GM12891 (cell line): ENCODE measurements around the gene PPM1M.

Experiments
- DNase-seq: peaks from one replicate; pipeline ENCODE4 v3.0.0; 2011; ENCODE audit warnings: low spot score; ENCODE audit not compliant: insufficient read length
- FAIRE-seq: peaks from 2 replicates; lab custom pipeline; 2011; peaks lifted over from hg19 to GRCh38; lab: Jason Lieb, UNC
- PAX5 ChIP-seq: IDR thresholded peaks from 2 replicates; pipeline ENCODE4 v1.6.1; 2011; ENCODE audit warnings: low read length, moderate library complexity, mild to moderate bottlenecking; ENCODE audit not compliant: insufficient read depth, severe bottlenecking
- POLR2A ChIP-seq: IDR thresholded peaks from 2 replicates; pipeline ENCODE4 v1.6.1; 2011; ENCODE audit warnings: low read depth, low read length, control low read depth
- POLR2AphosphoS5 ChIP-seq: IDR thresholded peaks from 2 replicates; pipeline ENCODE4 v1.6.1; 2011; ENCODE audit warnings: low read depth, low read length, control low read depth
- POU2F2 ChIP-seq: IDR thresholded peaks from 2 replicates; pipeline ENCODE4 v1.6.1; 2011; ENCODE audit warnings: low read depth, mild to moderate bottlenecking, control low read depth, low read length, moderate library complexity
- SPI1 ChIP-seq: IDR thresholded peaks from 2 replicates; pipeline ENCODE4 v1.6.1; 2011; ENCODE audit warnings: low read depth, low read length, control low read depth
- TAF1 ChIP-seq: IDR thresholded peaks from 2 replicates; pipeline ENCODE4 v1.6.1; 2011; ENCODE audit warnings: low read depth, low read length, control low read depth

PPM1M gene

DNA sequence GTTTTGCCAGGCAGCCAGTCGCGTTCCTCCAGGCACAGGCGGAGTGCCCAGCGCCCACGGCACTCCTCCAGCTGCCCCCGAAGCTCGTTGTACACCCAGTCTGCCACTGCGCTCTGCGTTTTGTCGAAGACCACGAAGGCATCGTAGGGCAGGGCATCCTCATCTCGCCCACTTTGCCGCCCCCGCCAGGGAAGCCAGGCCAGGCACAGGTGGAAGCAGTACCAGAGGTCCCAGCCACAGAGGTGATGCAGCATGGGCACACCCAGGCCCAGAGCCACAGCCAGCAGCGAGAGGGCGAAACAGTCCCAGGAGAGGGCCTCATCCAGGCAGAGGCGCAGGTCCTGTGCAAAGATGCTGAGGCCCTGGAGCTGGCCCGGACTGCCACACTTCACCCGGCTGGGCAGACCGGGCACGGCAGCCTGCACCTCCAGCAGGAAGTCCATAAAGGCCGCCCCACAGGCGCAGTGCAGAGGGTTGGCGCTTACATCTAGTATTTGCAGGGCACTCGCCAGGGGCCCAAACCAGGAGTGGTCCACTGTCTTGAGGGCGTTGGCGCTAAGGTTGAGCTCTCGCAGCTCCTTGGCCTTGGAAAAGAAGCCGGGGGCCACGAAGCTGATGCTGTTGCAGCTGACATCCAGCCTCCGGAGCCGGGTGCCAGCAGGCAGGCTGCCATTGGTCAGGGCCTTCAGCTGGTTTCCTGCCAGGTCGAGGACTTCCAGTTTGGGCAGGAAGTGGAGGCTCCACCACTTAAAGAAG lies 23.8 kb upstream of the PPM1M start:
- FAIRE-seq (no peak), DNase-seq (no peak)
- TF ChIP-seq TAF1 (no peak), PAX5 (no peak), POLR2AphosphoS5 (no peak), POLR2A (no peak), POU2F2 (no peak), SPI1 (no peak)

DNA sequence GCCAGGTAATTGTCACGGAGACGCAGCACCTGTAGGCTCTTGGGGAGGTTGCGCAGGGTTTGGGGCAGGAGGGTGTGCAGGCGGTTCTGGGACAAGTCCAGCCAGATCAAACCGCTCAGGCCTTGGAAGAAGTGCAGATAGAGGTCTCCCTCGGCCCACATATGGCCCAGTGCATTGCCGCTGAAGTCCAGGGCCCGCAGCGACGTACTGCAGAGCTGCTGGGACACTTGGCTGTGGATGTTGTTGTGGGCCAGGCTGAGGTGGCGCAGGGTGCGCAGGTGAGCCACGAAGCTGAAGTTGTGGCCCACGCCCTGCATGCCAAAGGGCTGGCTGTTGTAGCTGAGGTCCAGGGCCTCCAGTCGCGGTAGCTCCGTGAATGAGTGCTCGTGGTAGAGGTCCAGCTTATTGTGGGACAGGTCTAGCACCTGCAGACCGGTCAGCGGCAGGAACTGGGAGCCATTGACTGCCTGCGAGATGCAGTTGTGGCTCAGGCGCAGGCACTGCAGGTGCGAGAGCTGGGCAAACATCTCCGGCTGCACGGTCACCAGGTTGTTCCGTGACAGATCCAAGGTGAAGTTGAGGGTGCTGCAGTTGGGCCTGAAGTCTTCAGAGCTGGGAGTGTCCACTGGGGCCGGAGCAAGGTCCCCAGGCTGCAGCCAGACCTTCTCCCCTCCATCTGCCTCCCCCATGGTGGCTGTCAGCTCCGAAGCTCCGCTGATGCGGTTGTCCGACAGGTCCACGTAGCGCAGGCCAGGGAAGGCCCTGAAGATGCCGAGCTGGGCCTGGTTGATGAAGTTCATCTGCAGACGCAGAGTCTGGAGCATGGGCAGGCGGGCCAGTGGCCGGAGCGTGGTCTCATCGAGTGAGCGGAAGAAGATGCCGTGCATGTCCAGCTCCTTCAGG lies 23.0 kb upstream of the PPM1M start:
- FAIRE-seq (no peak), DNase-seq (no peak)

DNA sequence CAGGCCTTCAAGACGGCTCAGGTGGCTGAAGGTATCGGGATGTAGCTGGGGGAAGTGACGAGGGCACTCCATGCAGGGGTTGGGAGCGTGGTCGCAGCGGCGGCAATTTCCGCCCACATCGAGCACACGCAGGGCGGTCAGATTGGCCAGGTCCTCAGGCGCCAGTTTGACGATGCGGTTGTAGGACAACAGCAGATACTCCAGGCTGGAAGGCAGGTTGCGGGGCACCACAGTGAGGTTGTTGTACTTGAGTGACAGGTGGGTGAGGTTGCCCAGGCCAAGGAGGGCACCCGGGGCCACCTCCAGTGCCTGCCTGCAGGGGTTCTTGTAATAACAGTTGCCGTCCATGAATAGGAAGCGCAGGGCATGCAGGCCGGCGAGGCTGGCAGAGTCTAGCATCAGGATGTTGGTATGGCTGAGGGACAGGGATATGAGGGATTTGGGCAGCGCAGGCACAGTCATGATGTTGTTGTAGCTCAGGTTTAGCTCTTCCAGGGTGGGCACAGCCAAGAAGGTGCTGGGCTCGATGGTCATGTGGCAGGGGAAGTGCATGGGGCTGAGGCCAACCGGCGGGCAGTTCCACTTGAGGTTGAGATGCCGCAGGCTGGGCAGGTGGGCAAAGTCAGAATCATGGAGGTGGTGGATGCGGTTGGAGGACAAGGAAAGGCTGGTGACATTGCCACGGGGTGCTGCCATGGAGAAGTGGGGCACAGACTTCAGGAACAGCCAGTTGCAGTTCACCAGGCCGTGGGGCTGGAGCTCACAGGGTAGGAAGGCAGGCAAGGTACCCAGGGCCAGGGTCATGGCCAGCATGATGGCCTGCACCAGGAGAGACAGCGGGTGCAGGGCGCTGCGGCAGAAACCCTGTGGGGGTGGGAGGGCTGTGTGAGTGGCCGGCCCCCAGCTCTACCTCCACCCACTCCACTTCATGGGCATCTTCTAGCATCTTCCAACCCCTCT lies 21.8 kb upstream of the PPM1M start:
- TF ChIP-seq POU2F2 (no peak), POLR2A (no peak), POLR2AphosphoS5 (no peak), TAF1 (no peak), PAX5 (no peak), SPI1 (no peak)
- FAIRE-seq (no peak), DNase-seq (no peak)

More for the DNA sequence above, 23.0 kb upstream of the PPM1M start:
- no peak for TF ChIP-seq POLR2A
- TF ChIP-seq SPI1, result no peak
- no peak for TF ChIP-seq POU2F2
- TF ChIP-seq TAF1, result no peak
- no peak for TF ChIP-seq PAX5
- no peak for TF ChIP-seq POLR2AphosphoS5

DNA sequence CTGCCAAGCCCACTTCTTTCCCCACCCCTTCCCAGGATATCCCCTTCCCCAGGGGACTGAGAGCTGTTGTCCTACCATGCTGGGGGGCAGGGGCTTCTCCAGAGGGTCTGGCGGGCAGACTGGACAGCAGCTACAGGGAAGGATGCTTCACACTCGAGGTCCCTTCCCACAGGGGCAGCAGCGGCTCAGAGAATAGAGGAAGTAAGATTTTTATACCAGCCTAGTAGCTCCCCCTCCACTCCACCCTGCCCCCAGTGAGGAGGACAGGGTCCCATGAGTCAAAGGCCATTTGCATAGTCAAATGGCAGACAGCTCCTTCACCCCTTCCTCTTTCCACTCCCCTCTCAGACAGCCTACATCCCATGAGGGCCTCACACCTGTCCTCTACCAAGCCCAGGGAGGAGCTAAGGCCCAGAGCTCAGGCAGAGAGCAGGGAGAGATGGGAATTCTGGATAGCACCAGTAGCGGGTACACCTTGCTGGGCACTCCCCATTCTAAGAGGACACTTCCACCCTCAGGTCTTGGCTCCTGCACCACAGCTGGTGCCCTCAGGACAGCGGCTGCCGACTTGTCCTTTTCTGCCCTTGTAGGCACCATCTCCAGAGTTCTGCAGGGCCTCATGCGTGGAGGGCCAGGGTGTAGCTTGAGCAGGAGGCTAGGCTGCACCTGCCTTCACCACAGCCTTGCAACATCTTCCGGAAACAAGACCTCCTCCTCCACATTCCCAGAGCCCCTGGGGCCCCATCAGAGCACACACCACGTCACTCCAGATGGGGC lies 19.9 kb upstream of the PPM1M start, which contains the start of gene TLR9:
Gene TLR9 (minus strand): TSS at position 194 of the 777 bp plus-strand sequence. CDS start 116 bp downstream, at position 78.
- DNase-seq, result peak; percentile 67
- no peak for TF ChIP-seq PAX5
- TF ChIP-seq POU2F2, result peak; percentile 99
- TF ChIP-seq TAF1, result no peak; the same call in 1 of the 2 replicates
- TF ChIP-seq SPI1, result peak; percentile 83
- TF ChIP-seq POLR2A, result peak; percentile 50; the same call in 1 of the 2 replicates
- 0 out of 2 replicates have a peak, but pooled peaks have one; percentile 44 for TF ChIP-seq POLR2AphosphoS5
- peak; percentile 96 for FAIRE-seq

DNA sequence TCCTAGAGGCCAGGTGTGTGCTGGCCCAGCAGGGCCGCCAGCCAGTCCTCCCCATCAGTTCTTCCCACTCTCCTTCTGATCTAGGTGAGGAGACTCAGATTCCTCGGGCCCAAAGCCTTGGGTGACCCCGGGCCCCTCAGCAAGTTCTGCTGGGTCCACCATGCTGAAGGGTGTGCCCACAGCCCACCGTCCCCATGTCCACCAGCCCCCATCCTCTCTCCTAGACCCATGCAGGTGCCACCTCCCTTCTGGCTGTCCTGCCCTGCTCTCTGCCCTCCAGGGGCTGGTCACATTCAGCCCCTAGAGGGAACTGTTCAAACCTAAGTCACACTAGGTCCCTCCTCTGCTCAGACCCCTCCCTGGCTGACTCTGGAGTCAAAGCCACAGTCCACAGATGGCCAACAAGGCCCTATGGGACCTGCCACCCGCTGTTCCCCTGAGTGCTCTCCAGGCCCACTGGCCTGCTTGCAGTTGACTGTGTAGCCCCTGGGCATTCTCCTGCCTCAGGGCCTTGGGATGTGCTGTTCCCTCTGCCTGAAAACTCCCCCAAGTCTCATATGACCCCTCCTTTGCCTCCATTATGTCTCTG lies 19.2 kb upstream of the PPM1M start:
- TF ChIP-seq SPI1 (no peak), POLR2AphosphoS5 (no peak), POLR2A (no peak), TAF1 (no peak), PAX5 (no peak), POU2F2 (no peak)
- no peak for FAIRE-seq
- no peak for DNase-seq

DNA sequence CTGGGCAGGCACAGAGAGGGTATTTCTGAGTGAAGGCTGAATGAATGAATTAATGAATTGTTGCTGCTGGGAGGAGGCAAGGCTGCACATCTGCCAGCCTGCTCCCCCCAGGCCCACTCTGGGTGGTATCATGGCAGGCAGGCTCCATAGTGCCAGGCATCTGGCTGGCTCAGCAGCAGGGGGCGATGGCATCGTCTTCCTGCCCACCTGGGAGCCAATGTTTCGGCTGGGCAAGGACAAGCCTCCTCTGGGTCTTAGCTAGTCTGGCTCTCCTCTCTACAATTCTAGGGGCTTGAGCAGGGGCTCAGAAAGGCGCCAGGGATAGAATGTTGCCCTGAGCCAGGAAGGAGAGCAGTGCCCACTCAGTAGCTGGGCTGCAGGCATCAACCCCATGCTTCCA lies 18.4 kb upstream of the PPM1M start:
- TF ChIP-seq POLR2AphosphoS5, result no peak
- TF ChIP-seq TAF1, result no peak
- no peak for TF ChIP-seq POU2F2
- no peak for TF ChIP-seq POLR2A
- TF ChIP-seq PAX5, result no peak
- no peak for TF ChIP-seq SPI1
- DNase-seq (no peak), FAIRE-seq (no peak)

DNA sequence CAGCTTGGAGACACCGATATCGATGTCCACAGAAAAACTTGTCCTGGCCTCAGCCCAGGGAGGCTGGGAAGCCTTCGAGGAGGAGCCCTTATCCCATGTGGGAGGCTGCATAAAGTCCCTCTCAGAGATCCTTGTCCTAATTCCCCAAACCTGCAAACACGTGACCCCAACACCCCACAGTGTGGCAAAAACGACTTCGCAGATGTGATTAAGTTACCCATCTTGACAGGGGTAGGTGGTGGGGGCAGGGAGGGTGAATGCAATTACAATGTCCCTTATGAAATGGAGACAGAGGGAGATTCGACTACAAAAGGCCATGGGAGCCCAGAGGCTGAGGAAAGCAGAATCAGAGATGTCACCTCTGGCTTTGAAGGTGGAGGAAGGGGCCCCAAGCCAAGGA lies 17.8 kb upstream of the PPM1M start:
- no peak for FAIRE-seq
- DNase-seq, result no peak
- TF ChIP-seq POU2F2 (no peak), POLR2AphosphoS5 (no peak), TAF1 (no peak), SPI1 (no peak), POLR2A (no peak), PAX5 (no peak)

DNA sequence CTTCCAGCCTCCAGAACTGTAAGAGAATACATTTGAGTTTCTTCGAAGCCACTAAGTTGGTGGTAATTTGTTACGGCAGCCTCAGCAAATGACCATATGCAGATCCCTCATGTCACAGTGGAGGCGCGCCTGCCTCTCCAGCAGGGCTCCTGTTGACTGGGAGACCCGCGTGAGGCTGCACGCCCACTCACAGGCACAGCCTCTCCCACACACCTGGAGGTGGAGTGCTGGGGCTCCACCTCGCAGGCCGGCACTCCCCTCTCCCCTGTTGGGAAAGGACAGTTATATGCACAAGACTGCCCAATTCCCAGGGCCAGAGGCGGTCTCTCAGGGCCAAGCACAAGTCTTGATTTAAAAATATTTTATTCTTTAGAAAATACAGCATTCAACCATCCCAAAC lies 17.3 kb upstream of the PPM1M start:
- no peak for DNase-seq
- no peak for FAIRE-seq
- TF ChIP-seq POLR2A (no peak), TAF1 (no peak), PAX5 (no peak), POLR2AphosphoS5 (no peak), SPI1 (no peak), POU2F2 (no peak)
